ENCODE results near the gene COL6A1.

Gene COL6A1

GRCh38 chr21:45945868-45946210 lies 35.7 kb upstream of the COL6A1 start:
- no peak for DNase-seq (ENCODE audit: low read depth)
- TF ChIP-seq CTCF (IDR thresholded peaks at IDR 0.05; ENCODE audit: low read depth, low read length, missing control alignments), result no peak
- no peak overlapping the region for H3K4me3 ChIP-seq (ENCODE audit: low read depth, low read length)

- no peak overlapping the region for H3K4me3 ChIP-seq (ENCODE audit: low read depth, low read length)
- DNase-seq (ENCODE audit: low read depth), result no peak
- no peak for TF ChIP-seq CTCF (IDR thresholded peaks at IDR 0.05; ENCODE audit: low read depth, low read length, missing control alignments)
These were observed 34.3 kb upstream of the COL6A1 start for GRCh38 chr21:45947296-45947695.

- TF ChIP-seq CTCF (IDR thresholded peaks at IDR 0.05; ENCODE audit: low read depth, low read length, missing control alignments), result no peak
- no peak overlapping the region for H3K4me3 ChIP-seq (ENCODE audit: low read depth, low read length)
- DNase-seq (ENCODE audit: low read depth), result no peak
These were observed 33.8 kb upstream of the COL6A1 start for GRCh38 chr21:45947716-45948255.

DNA sequence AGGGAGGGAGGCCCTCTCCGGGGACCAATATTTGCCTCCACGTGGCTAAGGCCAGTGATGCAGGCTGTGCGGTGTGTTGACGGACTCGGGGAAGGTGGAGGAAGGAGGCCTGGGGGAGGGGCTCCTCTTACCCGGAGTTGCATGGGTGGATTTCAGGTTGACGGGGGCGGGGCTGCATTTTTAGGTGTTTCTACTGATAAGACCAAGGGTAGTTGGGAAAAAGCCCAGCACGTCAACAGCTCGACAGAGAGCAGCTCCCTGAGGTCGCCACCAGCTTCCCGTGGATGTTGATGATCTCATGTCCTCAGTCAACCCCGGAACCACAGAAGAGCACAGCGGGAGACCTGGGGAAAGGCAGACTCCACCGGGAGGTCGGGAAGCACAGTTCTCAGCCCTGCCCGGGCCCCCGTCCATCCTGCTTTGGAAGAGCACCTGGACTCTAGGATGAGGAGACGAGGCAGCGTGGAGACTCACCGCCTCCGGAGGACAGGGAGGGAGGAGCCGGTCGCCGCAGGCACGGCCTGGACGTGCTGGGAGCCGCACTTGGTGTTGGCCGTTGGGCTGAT lies 32.9 kb upstream of the COL6A1 start:
- no peak for DNase-seq (ENCODE audit: low read depth)
- TF ChIP-seq CTCF (IDR thresholded peaks at IDR 0.05; ENCODE audit: low read depth, low read length, missing control alignments), result no peak
- no peak overlapping the region for H3K4me3 ChIP-seq (ENCODE audit: low read depth, low read length)

- DNase-seq (ENCODE audit: low read depth), result no peak
- TF ChIP-seq CTCF (IDR thresholded peaks at IDR 0.05; ENCODE audit: low read depth, low read length, missing control alignments), result no peak
- no peak overlapping the region for H3K4me3 ChIP-seq (ENCODE audit: low read depth, low read length)
These were observed 31.4 kb upstream of the COL6A1 start for GRCh38 chr21:45949928-45950739.

DNA sequence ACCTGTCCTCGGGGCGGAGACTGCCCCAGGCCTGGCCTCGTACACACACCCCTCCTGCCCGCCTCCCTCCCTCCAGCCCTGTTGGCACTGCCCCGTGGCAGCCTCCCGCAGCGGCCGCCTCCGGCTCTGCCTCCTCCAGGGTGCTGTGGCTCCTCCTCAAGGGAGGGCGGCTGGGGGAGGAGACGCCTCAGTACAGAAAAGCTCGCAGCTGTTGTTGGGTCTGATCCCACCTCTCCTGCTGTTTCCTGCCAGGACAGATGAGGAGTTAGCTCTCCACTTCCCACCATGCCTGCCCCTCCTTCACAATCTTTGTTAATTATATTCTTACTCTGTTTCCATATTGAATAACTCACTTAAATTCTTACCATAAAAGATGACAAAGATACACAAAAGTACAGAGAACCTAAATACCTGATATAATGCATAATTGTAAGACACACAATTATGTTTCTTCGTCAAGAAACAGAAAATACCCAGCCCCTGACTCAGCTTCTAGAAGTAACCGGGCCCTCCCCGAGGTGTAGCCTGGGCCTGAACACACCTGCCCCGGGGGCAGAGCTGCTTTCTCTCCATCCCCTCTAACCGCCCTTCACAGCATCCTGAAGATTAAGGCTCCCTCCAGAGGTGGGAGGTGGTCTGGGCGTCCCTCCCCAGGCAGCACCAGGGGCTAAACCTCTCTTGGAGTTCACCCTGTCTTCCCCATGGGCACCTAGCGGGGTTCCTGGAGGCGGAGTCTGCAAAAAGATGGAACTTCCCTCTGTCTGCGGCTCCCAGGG lies 30.6 kb upstream of the COL6A1 start:
- no peak for TF ChIP-seq CTCF (IDR thresholded peaks at IDR 0.05; ENCODE audit: low read depth, low read length, missing control alignments)
- no peak for DNase-seq (ENCODE audit: low read depth)
- H3K4me3 ChIP-seq (ENCODE audit: low read depth, low read length), result no peak overlapping the region
